ENCODE results near the gene ASCC1.
A peak's percentile ranks its signal among the peaks of the same experiment; 100 is the strongest.

ASCC1 gene

GRCh38 chr10:72062832-72063702 is 153.0 kb downstream of the ASCC1 start:
- DNase-seq = no peak

- DNase-seq = no peak
These were observed 153.7 kb downstream of the ASCC1 start for GRCh38 chr10:72062382-72062781.

- DNase-seq = no peak
These were observed 154.1 kb downstream of the ASCC1 start for GRCh38 chr10:72061930-72062329.

GRCh38 chr10:72061491-72061890 is 154.6 kb downstream of the ASCC1 start:
- DNase-seq = no peak

GRCh38 chr10:72059843-72060822 is 155.9 kb downstream of the ASCC1 start:
- no peak for DNase-seq

- DNase-seq = no peak
These were observed 156.9 kb downstream of the ASCC1 start for GRCh38 chr10:72058989-72059842.

GRCh38 chr10:72058347-72058898 is 157.7 kb downstream of the ASCC1 start:
- DNase-seq = no peak

GRCh38 chr10:72056932-72057751 is 158.9 kb downstream of the ASCC1 start:
- DNase-seq = no peak

GRCh38 chr10:72056113-72056512 is 160.0 kb downstream of the ASCC1 start:
- no peak for DNase-seq

- no peak for DNase-seq
These were observed 162.4 kb downstream of the ASCC1 start for GRCh38 chr10:72053690-72054089.

GRCh38 chr10:72050873-72051272 is 165.2 kb downstream of the ASCC1 start:
- DNase-seq = no peak

- DNase-seq = no peak
These were observed 165.9 kb downstream of the ASCC1 start for GRCh38 chr10:72049969-72050781.

- DNase-seq = no peak
These were observed 166.6 kb downstream of the ASCC1 start for GRCh38 chr10:72049472-72049871.

- peak; percentile 90 for DNase-seq
These were observed 167.5 kb downstream of the ASCC1 start for GRCh38 chr10:72048450-72049124.
